Right lobe of liver (tissue), 6 donors: Measurements from ENCODE around the gene CYP2D6. TPM values are rescaled to one million over a fixed set of nuclear protein-coding genes. Genes with fewer than 3 reads are reported as not detected.

ENCODE experiments used
- ATAC-seq, 4 donors: fragments of 200-7000 bp; cut with Tn5 transposase; one replicate each; pipeline ENCODE4 v1.9.1; 2020; ENCODE audit warnings: mild to moderate bottlenecking in 4 of 4, moderate library complexity in 4 of 4
- DNase-seq, 3 donors: peaks; one replicate each; pipeline ENCODE4 v3.0.0-alpha.2; 2020
- H3K27ac ChIP-seq, 3 donors: fragments of 200-600 bp; one replicate each; pipeline ENCODE4 v1.8.0; 2022
- H3K27me3 ChIP-seq, 2 donors: fragments of 200-600 bp; one replicate each; pipeline ENCODE4 v1.8.0; 2022
- H3K36me3 ChIP-seq, 4 donors: fragments of 200-600 bp; sonication (generic) in 1 of 4; one replicate each; pipeline versions ENCODE4 v1.5.1 to v1.8.0; 2017 to 2022; ENCODE audit warnings: control low read depth in 1 of 4
- H3K4me1 ChIP-seq, 4 donors: fragments of 200-600 bp; sonication (generic) in 1 of 4; one replicate each; pipeline versions ENCODE4 v1.5.1 to v1.8.0; 2017 to 2022; ENCODE audit warnings: control low read depth in 1 of 4
- H3K4me3 ChIP-seq, 3 donors: fragments of 200-600 bp; one replicate each; pipeline ENCODE4 v1.8.0; 2022
- H3K9me3 ChIP-seq, 4 donors: fragments of 200-600 bp; sonication (generic) in 1 of 4; one replicate each; pipeline versions ENCODE4 v1.5.1 to v1.8.0; 2017 to 2022; ENCODE audit warnings: control low read depth in 1 of 4
- CTCF ChIP-seq, 4 donors: fragments of 200-600 bp in 3 of 4; fragments of 450-650 bp in 1 of 4; IDR thresholded peaks; one replicate each; pipeline versions ENCODE4 v1.5.1 to v1.8.0; 2016 to 2022; ENCODE audit warnings: antibody characterized with exemption in 4 of 4, mild to moderate bottlenecking in 2 of 4
- POLR2A ChIP-seq: fragments of 450-650 bp; IDR thresholded peaks from one replicate; pipeline ENCODE4 v1.6.1; 2017; ENCODE audit warnings: antibody characterized with exemption, mild to moderate bottlenecking
- WGBS: methylation state at CpG from one replicate; pipeline ENCODE4 v1.1.6; 2018; ENCODE audit warnings: low coverage, low lambda C conversion rate; ENCODE audit not compliant: insufficient coverage; ENCODE audit errors: missing lambda C conversion rate; 5-methylcytosine and 5-hydroxymethylcytosine counted together
- intact Hi-C, 2 donors: fragments of 100-400 bp; cut with DNase I; formaldehyde crosslinking; loops; one replicate each; pipeline versions ENCODE4 v1.11.2 to v1.14.1; 2022
- total RNA-seq, 6 experiments: library from RNA; depleted of rRNA in 2 of 6; stranded (reverse); fragments of >200 nt in 2 of 6; fragmentation: NEBNext Ultra II Directional in 3 of 6; extraction: Animal tissue kit (Norgen Biotek cat#: 25700) in 3 of 6; gene quantifications; one replicate each; pipeline versions ENCODE4 v1.1.0 to v1.2.4, GENCODE V29; 2016 to 2023
- donor health status: DM: no; HTN: yes; CAD: no.
- donor health status: DM: no; HTN: no; CAD: no.
- donor health status: DM: no; HTN: no; CAD: no.
- donor health status: DM: no; HTN: yes; CAD: no.
- donor health status: DM: no; HTN: yes; CAD: no.

Gene CYP2D6
- total RNA-seq, 6 experiments from 2014 or later, result 104 to 400 (median 283) TPM

- peak in 1 of 3 donors; percentile 16 for DNase-seq
- H3K27me3 ChIP-seq, result no peaks in the 10 kb centered on the region
- no peaks in the 10 kb centered on the region for H3K9me3 ChIP-seq
- H3K27ac ChIP-seq, result no peak overlapping the region
- no peaks in the 10 kb centered on the region for H3K36me3 ChIP-seq
- no peak for ATAC-seq
- intact Hi-C loops, result no loop called here
- no peak overlapping the region for H3K4me3 ChIP-seq
- peaks cover 0 to 5% (median 0%) of the 10 kb centered on the region in 4 donors for H3K4me1 ChIP-seq
- no CpG with 5 or more reads among the region's 2 CpGs for WGBS
- TF ChIP-seq CTCF (IDR thresholded peaks at IDR 0.05), result no peak
- TF ChIP-seq POLR2A, result no peak
Observed at GRCh38 chr22:42156121-42156520, 25.5 kb upstream of the CYP2D6 start.

GRCh38 chr22:42155053-42155543 is 24.5 kb upstream of the CYP2D6 start:
- H3K9me3 ChIP-seq, result no peaks in the 10 kb centered on the region
- peaks cover 0 to 5% (median 0%) of the 10 kb centered on the region in 4 donors for H3K4me1 ChIP-seq
- TF ChIP-seq CTCF (IDR thresholded peaks at IDR 0.05) (no peak), POLR2A (no peak)
- no peak overlapping the region for H3K4me3 ChIP-seq
- no peaks in the 10 kb centered on the region for H3K27me3 ChIP-seq
- DNase-seq (peak in 2 of 3 donors; percentile 70 to 73), ATAC-seq (peak; percentile 40 to 93 (median 58))
- WGBS, result 73% methylated on average over 5 of the region's 7 CpGs
- intact Hi-C loops, result no loop called here
- H3K27ac ChIP-seq, result peak overlapping the region in 1 of 3 donors; percentile 24
- no peaks in the 10 kb centered on the region for H3K36me3 ChIP-seq

DNA sequence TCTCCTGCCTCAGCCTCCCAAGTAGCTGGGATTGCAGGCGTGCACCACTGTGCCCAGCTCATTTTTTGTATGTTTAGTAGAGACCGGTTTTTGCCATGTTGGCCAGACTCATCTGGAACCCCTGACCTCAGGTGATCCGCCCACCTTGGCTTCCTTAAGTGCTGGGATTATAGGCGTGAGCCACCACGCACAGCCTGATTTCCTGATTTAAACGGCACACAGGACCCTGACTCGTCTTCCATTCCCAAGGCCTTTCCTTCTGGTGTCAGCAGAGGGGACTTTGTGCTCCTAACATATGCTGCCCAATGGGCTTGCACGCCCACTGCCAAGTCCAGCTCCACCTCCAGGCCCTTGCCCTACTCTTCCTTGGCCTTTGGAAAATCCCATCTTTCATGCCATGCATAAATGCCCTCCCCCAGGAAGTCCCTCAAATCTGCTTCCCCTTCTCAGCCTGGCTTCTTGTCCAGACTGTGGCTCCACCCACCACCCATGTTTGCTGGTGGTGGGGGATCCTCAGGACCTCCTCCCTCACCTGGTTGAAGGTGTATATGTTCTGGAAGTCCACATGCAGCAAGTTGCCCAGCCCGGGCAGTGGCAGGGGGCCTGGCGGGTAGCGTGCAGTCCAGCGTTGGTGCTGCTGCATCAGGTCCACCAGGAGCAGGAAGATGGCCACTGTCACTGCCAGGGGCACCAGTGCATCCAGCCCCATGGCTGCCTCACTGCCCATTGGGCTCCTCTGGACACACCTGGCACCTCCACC is 23.9 kb upstream of the CYP2D6 start:
- Histone ChIP-seq H3K36me3 (no peaks in the 10 kb centered on the region), H3K4me1 (peaks cover 0 to 5% (median 0%) of the 10 kb centered on the region in 4 donors), H3K9me3 (no peaks in the 10 kb centered on the region), H3K27me3 (no peaks in the 10 kb centered on the region), H3K27ac (peak overlapping the region in 1 of 3 donors; percentile 24), H3K4me3 (no peak overlapping the region)
- DNase-seq, result no peak
- TF ChIP-seq POLR2A, result no peak
- TF ChIP-seq CTCF (IDR thresholded peaks at IDR 0.05), result no peak
- ATAC-seq, result peak in 1 of 4 donors; percentile 21
- intact Hi-C loops, result no loop called here
- WGBS, result 90% methylated on average over 8 of the region's 12 CpGs

- no peak for ATAC-seq
- Histone ChIP-seq H3K27me3 (no peaks in the 10 kb centered on the region), H3K36me3 (no peaks in the 10 kb centered on the region), H3K4me1 (peaks cover 0 to 5% (median 0%) of the 10 kb centered on the region in 4 donors), H3K4me3 (no peak overlapping the region), H3K9me3 (no peaks in the 10 kb centered on the region), H3K27ac (no peak overlapping the region)
- 88% methylated on average over 14 of the region's 42 CpGs for WGBS
- intact Hi-C loops, result no loop called here
- TF ChIP-seq CTCF (IDR thresholded peaks at IDR 0.05) (no peak), POLR2A (no peak)
- peak in 1 of 3 donors; percentile 52 for DNase-seq
Observed at GRCh38 chr22:42152661-42153270, 22.2 kb upstream of the CYP2D6 start.
